DOHH2 (cell line): ENCODE measurements around the gene ZDHHC1.
A peak's percentile ranks its signal among the peaks of the same experiment; 100 is the strongest.

Source experiments
- H3F3A ChIP-seq: fragments of 200-600 bp; sonication (generic), shearing (Covaris generic); 2 replicates; pipeline ENCODE4 v1.6.0; 2016; ENCODE audit warnings: antibody characterized with exemption, mild to moderate bottlenecking; ENCODE audit not compliant: control insufficient read depth, insufficient read depth
- H3K27ac ChIP-seq: fragments of 200-600 bp; sonication (generic); 2 replicates; pipeline ENCODE4 v1.5.1; 2014; ENCODE audit warnings: low read depth, mild to moderate bottlenecking, low read length, moderate library complexity
- H3K27me3 ChIP-seq: fragments of 200-600 bp; sonication (generic); 2 replicates; pipeline ENCODE4 v1.6.1; 2014; ENCODE audit warnings: mild to moderate bottlenecking, low read length, mixed read lengths; ENCODE audit not compliant: control insufficient read depth
- H3K36me3 ChIP-seq: fragments of 200-600 bp; sonication (generic); 2 replicates; pipeline ENCODE4 v1.6.1; 2014; ENCODE audit warnings: mild to moderate bottlenecking, low read length, moderate library complexity, mixed read lengths; ENCODE audit not compliant: control insufficient read depth
- H3K4me1 ChIP-seq: fragments of 200-600 bp; sonication (generic); 2 replicates; pipeline ENCODE4 v1.6.1; 2014; ENCODE audit warnings: mild to moderate bottlenecking, low read length, mixed read lengths; ENCODE audit not compliant: control insufficient read depth
- H3K4me2 ChIP-seq: fragments of 200-600 bp; sonication (generic); 2 replicates; pipeline ENCODE4 v1.6.0; 2014; ENCODE audit warnings: mild to moderate bottlenecking, low read length, moderate library complexity
- H3K4me3 ChIP-seq: fragments of 200-600 bp; sonication (generic); 2 replicates; pipeline ENCODE4 v1.5.1; 2014; ENCODE audit warnings: mild to moderate bottlenecking, low read length, mixed read lengths
- H3K79me2 ChIP-seq: fragments of 200-600 bp; sonication (generic); 2 replicates; pipeline ENCODE4 v1.6.1; 2014; ENCODE audit warnings: mild to moderate bottlenecking, low read length, mixed read lengths; ENCODE audit not compliant: control insufficient read depth
- H3K9me2 ChIP-seq: fragments of 200-600 bp; sonication (generic); replicated peaks from 2 replicates; pipeline ENCODE4 v1.6.1; 2014; ENCODE audit warnings: mild to moderate bottlenecking, low read length, mixed read lengths; ENCODE audit not compliant: control insufficient read depth
- H3K9me3 ChIP-seq: fragments of 200-600 bp; sonication (generic); 2 replicates; pipeline ENCODE4 v1.6.1; 2014; ENCODE audit warnings: antibody characterized with exemption, low read length, mixed read lengths; ENCODE audit not compliant: control insufficient read depth, insufficient read depth
- H4K20me1 ChIP-seq: fragments of 200-600 bp; sonication (generic); 2 replicates; pipeline ENCODE4 v1.6.0; 2014; ENCODE audit warnings: low read depth, mild to moderate bottlenecking, antibody characterized with exemption, low read length, moderate library complexity; ENCODE audit not compliant: control insufficient read depth, insufficient read depth
- CTCF ChIP-seq: fragments of 200-600 bp; sonication (generic); IDR thresholded peaks from one replicate; pipeline ENCODE4 v1.5.1; 2014; ENCODE audit warnings: antibody characterized with exemption, mild to moderate bottlenecking, low read depth, low read length; ENCODE audit not compliant: poor library complexity, severe bottlenecking
- EZH2phosphoT487 ChIP-seq: fragments of 200-600 bp; sonication (generic); IDR thresholded peaks from 2 replicates; pipeline ENCODE4 v1.6.1; 2017; ENCODE audit warnings: borderline replicate concordance, mild to moderate bottlenecking, antibody characterized with exemption, low read length, moderate library complexity, mixed read lengths

Gene ZDHHC1

GRCh38 chr16:67395458-67396158 is 20.7 kb downstream of the ZDHHC1 start:
- peaks cover 22% of the 10 kb centered on the region for H3K27me3 ChIP-seq
- no peaks in the 10 kb centered on the region for H3K9me2 ChIP-seq
- no peak overlapping the region for H3K27ac ChIP-seq
- TF ChIP-seq CTCF (no peak), EZH2phosphoT487 (no peak)
- H3K4me2 ChIP-seq: no peak overlapping the region
- no peaks in the 10 kb centered on the region for H3K79me2 ChIP-seq
- no peaks in the 10 kb centered on the region for H3K4me1 ChIP-seq
- H3K9me3 ChIP-seq: no peaks in the 10 kb centered on the region
- H3F3A ChIP-seq: no peaks in the 10 kb centered on the region
- no peak overlapping the region for H3K4me3 ChIP-seq
- no peaks in the 10 kb centered on the region for H3K36me3 ChIP-seq
- no peaks in the 10 kb centered on the region for H4K20me1 ChIP-seq

GRCh38 chr16:67395105-67395457 is 21.2 kb downstream of the ZDHHC1 start:
- Histone ChIP-seq H3K27me3 (peaks cover 22% of the 10 kb centered on the region), H3K27ac (no peak overlapping the region), H3K4me3 (no peak overlapping the region), H3K79me2 (no peaks in the 10 kb centered on the region), H3K36me3 (no peaks in the 10 kb centered on the region), H4K20me1 (no peaks in the 10 kb centered on the region), H3F3A (no peaks in the 10 kb centered on the region), H3K4me2 (no peak overlapping the region), H3K9me3 (no peaks in the 10 kb centered on the region), H3K9me2 (no peaks in the 10 kb centered on the region), H3K4me1 (no peaks in the 10 kb centered on the region)
- TF ChIP-seq EZH2phosphoT487: no peak
- no peak for TF ChIP-seq CTCF

GRCh38 chr16:67394155-67395104 is 21.8 kb downstream of the ZDHHC1 start:
- Histone ChIP-seq H3K79me2 (no peaks in the 10 kb centered on the region), H3K27ac (no peak overlapping the region), H3K9me2 (no peaks in the 10 kb centered on the region), H3K4me1 (no peaks in the 10 kb centered on the region), H3K4me2 (no peak overlapping the region), H3K27me3 (peaks cover 22% of the 10 kb centered on the region), H3F3A (no peaks in the 10 kb centered on the region), H3K4me3 (no peak overlapping the region), H4K20me1 (no peaks in the 10 kb centered on the region), H3K9me3 (no peaks in the 10 kb centered on the region), H3K36me3 (no peaks in the 10 kb centered on the region)
- TF ChIP-seq CTCF (no peak), EZH2phosphoT487 (peak; percentile 40; the same call in 1 of the 2 replicates)
